PC-3 (cell line): ENCODE measurements around the gene GFRA1. TPM values are rescaled to one million over a fixed set of nuclear protein-coding genes. Genes with fewer than 3 reads are reported as not detected.

Source experiments
- ATAC-seq: fragments of 200-7000 bp; cut with Tn5 transposase; 2 replicates; pipeline ENCODE4 v1.9.1; 2020; ENCODE audit warnings: mild to moderate bottlenecking, moderate library complexity
- BruUV-seq: library from RNA; stranded (reverse); fragments of 400-500 nt; replicated peaks from 2 replicates; lab custom pipeline; 2021; lab: Mats Ljungman, UMichigan
- CTCF ChIA-PET: fragments of 300-600 bp; sonication (Branson Sonifier 250); formaldehyde crosslinking; loops from one replicate; lab custom pipeline; 2022; ENCODE audit warnings: antibody characterized with exemption; lab: Charles Lee
- POLR2A ChIA-PET: fragments of 300-600 bp; sonication (Branson Sonifier 250); formaldehyde crosslinking; loops from one replicate; lab custom pipeline; 2022; ENCODE audit warnings: antibody characterized with exemption; ENCODE audit not compliant: unreplicated experiment; lab: Charles Lee
- DNase-seq: peaks from one replicate; pipeline ENCODE4 v3.0.0-alpha.2; 2015
- H2AFZ ChIP-seq: fragments of 300-600 bp; sonication (generic); 2 replicates; pipeline ENCODE4 v1.6.0; 2016; ENCODE audit warnings: antibody characterized with exemption, low read length
- H3F3A ChIP-seq: fragments of 300-600 bp; sonication (generic); one replicate; pipeline ENCODE4 v1.6.0; 2017; ENCODE audit warnings: antibody characterized with exemption, low read length, control low read depth, mild to moderate bottlenecking; ENCODE audit not compliant: unreplicated experiment
- H3K27ac ChIP-seq: fragments of 300-600 bp; sonication (generic); 2 replicates; pipeline ENCODE4 v1.5.1; 2016; ENCODE audit warnings: mild to moderate bottlenecking, low read length
- H3K27me3 ChIP-seq: fragments of 300-600 bp; sonication (generic); 2 replicates; pipeline ENCODE4 v1.6.1; 2016; ENCODE audit warnings: low read length, mixed read lengths
- H3K36me3 ChIP-seq: fragments of 300-600 bp; sonication (generic); 2 replicates; pipeline ENCODE4 v1.6.1; 2016; ENCODE audit warnings: low read depth, mixed run types, low read length, mixed read lengths
- H3K4me1 ChIP-seq: fragments of 300-600 bp; sonication (generic); 2 replicates; pipeline ENCODE4 v1.5.1; 2016; ENCODE audit warnings: low read length; ENCODE audit not compliant: insufficient read depth
- H3K4me2 ChIP-seq: fragments of 300-600 bp; sonication (generic); 2 replicates; pipeline ENCODE4 v1.6.0; 2016; ENCODE audit warnings: low read length
- H3K4me3 ChIP-seq: fragments of 300-600 bp; sonication (generic); 2 replicates; pipeline ENCODE4 v1.5.1; 2016; ENCODE audit warnings: mild to moderate bottlenecking, low read length, mixed read lengths
- H3K79me2 ChIP-seq: fragments of 300-600 bp; sonication (generic); 2 replicates; pipeline ENCODE4 v1.6.1; 2017; ENCODE audit warnings: low read length, mixed read lengths
- H3K9ac ChIP-seq: fragments of 300-600 bp; sonication (generic); 2 replicates; pipeline ENCODE4 v1.6.0; 2016; ENCODE audit warnings: mild to moderate bottlenecking, low read length
- H3K9me2 ChIP-seq: fragments of 300-600 bp; sonication (generic); replicated peaks from 2 replicates; pipeline ENCODE4 v1.6.1; 2016; ENCODE audit warnings: mixed run types, low read length, mixed read lengths
- H3K9me3 ChIP-seq: fragments of 300-600 bp; sonication (generic); 2 replicates; pipeline ENCODE4 v1.6.1; 2016; ENCODE audit warnings: low read length, mixed read lengths
- H4K20me1 ChIP-seq: fragments of 300-600 bp; sonication (generic); 2 replicates; pipeline ENCODE4 v1.6.1; 2016; ENCODE audit warnings: low read length, mixed read lengths
- EZH2 ChIP-seq: fragments of 300-600 bp; sonication (generic); IDR thresholded peaks from one replicate; pipeline ENCODE4 v1.6.1; 2017; ENCODE audit warnings: antibody characterized with exemption, mild to moderate bottlenecking, low read length; ENCODE audit not compliant: unreplicated experiment
- EZH2phosphoT487 ChIP-seq: fragments of 300-600 bp; sonication (generic); IDR thresholded peaks from 2 replicates; pipeline ENCODE4 v1.6.1; 2018; ENCODE audit warnings: mild to moderate bottlenecking, antibody characterized with exemption, low read length, borderline replicate concordance
- intact Hi-C: fragments of 100-400 bp; cut with micrococcal nuclease; formaldehyde crosslinking; loops from 2 replicates; pipeline ENCODE4 v1.9.0; 2023
- total RNA-seq: library from RNA; depleted of rRNA; stranded (reverse); fragments of >200 nt; gene quantifications from 2 replicates; pipeline ENCODE4 v1.2.3, GENCODE V29; 2014
- TF ChIP-seq, protein P1 (sequence below): fragments of 300-600 bp; sonication (generic); conservative IDR thresholded peaks from 2 replicates; pipeline ENCODE4 v1.5.1; 2017; ENCODE audit warnings: antibody characterized with exemption, low read depth, mild to moderate bottlenecking, low read length

The GFRA1 gene
- total RNA-seq, 1 experiment from 2014 or later = not detected

DNA sequence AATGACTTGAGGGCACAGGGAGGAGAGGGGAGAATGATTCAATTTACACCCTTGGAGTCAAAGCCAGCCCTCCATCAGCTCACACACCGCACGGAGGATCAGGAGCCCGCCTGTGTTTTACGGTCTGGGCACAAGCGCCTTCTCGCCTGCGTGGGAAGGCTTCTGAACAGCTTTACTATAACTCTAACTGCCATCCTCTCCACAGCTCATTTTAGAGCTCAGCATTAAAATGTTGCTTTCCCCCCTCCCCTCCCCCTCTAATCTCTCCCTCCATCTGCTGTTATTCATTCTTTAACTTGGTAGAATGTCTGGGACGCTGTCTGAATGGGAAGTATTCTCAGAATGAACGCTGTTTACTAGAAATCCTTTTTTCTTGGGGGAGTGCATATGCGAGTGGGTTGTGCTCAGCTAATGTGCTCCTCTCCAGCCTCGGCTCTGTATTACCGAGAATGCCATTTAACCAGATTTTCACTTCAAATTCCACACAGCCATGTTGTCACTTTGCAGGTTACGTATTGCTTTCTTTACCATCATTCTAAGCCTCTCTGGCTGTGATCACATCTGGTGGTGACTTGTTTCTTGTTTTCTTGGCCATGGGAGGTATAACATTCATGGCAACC is 140.1 kb downstream of the GFRA1 start:
- H3K79me2 ChIP-seq = no peaks in the 10 kb centered on the region
- intact Hi-C loops = no loop called here
- H3K4me1 ChIP-seq = no peaks in the 10 kb centered on the region
- H3K9ac ChIP-seq = no peak overlapping the region
- no peak overlapping the region for H3K27ac ChIP-seq
- H3K36me3 ChIP-seq = no peaks in the 10 kb centered on the region
- ATAC-seq (no peak), DNase-seq (no peak)
- POLR2A ChIA-PET = no interaction called here
- no peak overlapping the region for H3K4me3 ChIP-seq
- no peaks in the 10 kb centered on the region for H3F3A ChIP-seq
- H3K9me2 ChIP-seq = no peaks in the 10 kb centered on the region
- TF ChIP-seq EZH2phosphoT487 = no peak
- TF ChIP-seq, protein P1, sequence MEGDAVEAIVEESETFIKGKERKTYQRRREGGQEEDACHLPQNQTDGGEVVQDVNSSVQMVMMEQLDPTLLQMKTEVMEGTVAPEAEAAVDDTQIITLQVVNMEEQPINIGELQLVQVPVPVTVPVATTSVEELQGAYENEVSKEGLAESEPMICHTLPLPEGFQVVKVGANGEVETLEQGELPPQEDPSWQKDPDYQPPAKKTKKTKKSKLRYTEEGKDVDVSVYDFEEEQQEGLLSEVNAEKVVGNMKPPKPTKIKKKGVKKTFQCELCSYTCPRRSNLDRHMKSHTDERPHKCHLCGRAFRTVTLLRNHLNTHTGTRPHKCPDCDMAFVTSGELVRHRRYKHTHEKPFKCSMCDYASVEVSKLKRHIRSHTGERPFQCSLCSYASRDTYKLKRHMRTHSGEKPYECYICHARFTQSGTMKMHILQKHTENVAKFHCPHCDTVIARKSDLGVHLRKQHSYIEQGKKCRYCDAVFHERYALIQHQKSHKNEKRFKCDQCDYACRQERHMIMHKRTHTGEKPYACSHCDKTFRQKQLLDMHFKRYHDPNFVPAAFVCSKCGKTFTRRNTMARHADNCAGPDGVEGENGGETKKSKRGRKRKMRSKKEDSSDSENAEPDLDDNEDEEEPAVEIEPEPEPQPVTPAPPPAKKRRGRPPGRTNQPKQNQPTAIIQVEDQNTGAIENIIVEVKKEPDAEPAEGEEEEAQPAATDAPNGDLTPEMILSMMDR = no peak
- no peak for TF ChIP-seq EZH2
- H4K20me1 ChIP-seq = no peaks in the 10 kb centered on the region
- CTCF ChIA-PET = no interaction called here
- H3K4me2 ChIP-seq = no peak overlapping the region
- H3K27me3 ChIP-seq = no peaks in the 10 kb centered on the region
- no peak overlapping the region for H2AFZ ChIP-seq
- no peaks in the 10 kb centered on the region for H3K9me3 ChIP-seq
- no TSS peak for BruUV-seq

DNA sequence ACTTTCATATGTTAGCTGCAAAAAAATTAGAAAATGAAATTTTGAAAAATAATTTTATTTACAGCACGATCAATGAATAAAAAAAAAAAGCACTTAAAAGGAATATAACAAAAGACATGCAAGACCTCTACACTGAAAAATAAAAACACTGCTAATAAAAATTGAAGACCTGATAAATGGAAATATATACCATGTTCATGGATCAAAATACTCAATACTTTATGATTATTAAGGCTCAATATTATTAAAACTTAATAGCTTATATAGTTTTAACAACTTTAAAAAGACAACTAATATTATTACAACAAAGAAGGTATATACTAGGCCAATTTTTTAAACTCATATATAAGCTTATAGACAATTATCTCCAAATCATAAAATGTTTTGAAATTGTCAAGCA is 143.0 kb downstream of the GFRA1 start:
- BruUV-seq = no TSS peak
- H3K79me2 ChIP-seq = no peaks in the 10 kb centered on the region
- no peak overlapping the region for H3K4me2 ChIP-seq
- no peak overlapping the region for H3K9ac ChIP-seq
- no peak for DNase-seq
- H3K27ac ChIP-seq = no peak overlapping the region
- H2AFZ ChIP-seq = no peak overlapping the region
- intact Hi-C loops = no loop called here
- no peak overlapping the region for H3K4me3 ChIP-seq
- TF ChIP-seq EZH2 = no peak
- TF ChIP-seq EZH2phosphoT487 = no peak
- TF ChIP-seq, protein P1 = no peak
- H3K4me1 ChIP-seq = no peaks in the 10 kb centered on the region
- no peaks in the 10 kb centered on the region for H3K36me3 ChIP-seq
- H3K9me3 ChIP-seq = no peaks in the 10 kb centered on the region
- H3K9me2 ChIP-seq = no peaks in the 10 kb centered on the region
- POLR2A ChIA-PET = no interaction called here
- no peaks in the 10 kb centered on the region for H3K27me3 ChIP-seq
- ATAC-seq = no peak
- no peaks in the 10 kb centered on the region for H3F3A ChIP-seq
- CTCF ChIA-PET = no interaction called here
- H4K20me1 ChIP-seq = no peaks in the 10 kb centered on the region

DNA sequence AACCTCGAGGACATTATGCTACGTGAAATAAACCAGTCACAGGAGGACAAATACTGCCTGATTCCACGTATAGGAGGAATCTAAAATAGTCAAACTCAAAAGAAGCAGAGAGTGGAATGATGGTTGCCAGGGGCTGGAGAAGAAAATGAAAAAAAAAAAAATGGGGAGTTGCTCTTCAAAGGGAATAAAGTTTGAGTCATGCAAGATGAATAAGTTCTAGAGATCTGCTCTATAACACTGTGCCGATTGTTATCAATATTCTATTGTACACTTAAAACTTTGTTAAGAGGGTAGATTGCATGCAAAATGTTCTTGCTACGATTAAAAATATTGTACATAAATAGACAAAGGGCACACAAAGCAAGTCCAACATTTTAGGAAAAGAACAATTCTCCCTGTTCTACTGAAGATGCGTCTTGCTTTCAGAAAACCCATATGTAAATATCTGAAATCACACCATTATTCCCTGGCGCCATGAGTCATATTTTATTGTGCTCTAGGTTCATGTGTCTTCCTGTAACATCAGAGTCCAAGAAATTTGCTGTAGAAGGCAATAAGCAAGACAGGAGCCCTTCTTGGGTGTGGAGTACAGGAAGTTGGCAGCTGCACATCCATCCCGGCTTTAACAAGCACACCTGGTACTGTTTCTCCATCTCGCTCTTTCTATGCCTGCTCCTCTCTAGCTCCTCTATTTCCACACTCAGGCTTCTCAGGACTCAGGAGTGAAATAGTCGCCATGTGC is 145.9 kb downstream of the GFRA1 start:
- H3K4me2 ChIP-seq = no peak overlapping the region
- BruUV-seq = no TSS peak
- no peaks in the 10 kb centered on the region for H3K27me3 ChIP-seq
- ChIA-PET CTCF (no interaction called here), POLR2A (no interaction called here)
- no peaks in the 10 kb centered on the region for H3K9me3 ChIP-seq
- no peaks in the 10 kb centered on the region for H3K79me2 ChIP-seq
- H3F3A ChIP-seq = no peaks in the 10 kb centered on the region
- H3K4me3 ChIP-seq = no peak overlapping the region
- H3K9me2 ChIP-seq = no peaks in the 10 kb centered on the region
- DNase-seq (no peak), ATAC-seq (no peak)
- no peak overlapping the region for H3K27ac ChIP-seq
- intact Hi-C loops = no loop called here
- H4K20me1 ChIP-seq = no peaks in the 10 kb centered on the region
- TF ChIP-seq EZH2phosphoT487 = no peak
- TF ChIP-seq, protein P1 = no peak
- no peak for TF ChIP-seq EZH2
- no peak overlapping the region for H3K9ac ChIP-seq
- no peaks in the 10 kb centered on the region for H3K36me3 ChIP-seq
- no peaks in the 10 kb centered on the region for H3K4me1 ChIP-seq
- no peak overlapping the region for H2AFZ ChIP-seq
